Mucosa of descending colon (tissue), 3 donors: ENCODE results near the gene SCO2. TPM values are rescaled to one million over a fixed set of nuclear protein-coding genes. Genes with fewer than 3 reads are reported as not detected.

ENCODE experiments used
- ATAC-seq: fragments of 200-7000 bp; cut with Tn5 transposase; one replicate; pipeline ENCODE4 v1.9.1; 2020; ENCODE audit warnings: mild to moderate bottlenecking, moderate library complexity
- DNase-seq, 3 donors: peaks; one replicate each; pipeline ENCODE4 v3.0.0-alpha.2; 2020
- H3K36me3 ChIP-seq: fragments of 200-600 bp; one replicate; pipeline ENCODE4 v1.8.0; 2021; ENCODE audit warnings: low read depth, mild to moderate bottlenecking
- H3K4me1 ChIP-seq: fragments of 200-600 bp; one replicate; pipeline ENCODE4 v1.8.0; 2021; ENCODE audit warnings: low read depth, mild to moderate bottlenecking
- H3K4me3 ChIP-seq: fragments of 200-600 bp; one replicate; pipeline ENCODE4 v1.8.0; 2021; ENCODE audit warnings: mild to moderate bottlenecking
- H3K9me3 ChIP-seq: fragments of 200-600 bp; one replicate; pipeline ENCODE4 v1.8.0; 2021; ENCODE audit warnings: mild to moderate bottlenecking
- CTCF ChIP-seq: fragments of 200-600 bp; IDR thresholded peaks from one replicate; pipeline ENCODE4 v1.8.0; 2022; ENCODE audit warnings: antibody characterized with exemption, mild to moderate bottlenecking
- intact Hi-C, 2 donors: fragments of 100-400 bp; cut with DNase I in 1 of 2; cut with micrococcal nuclease in 1 of 2; formaldehyde crosslinking; loops; one replicate each; pipeline versions ENCODE4 v1.11.0 to v1.11.1; 2022; cut with DNase I, micrococcal nuclease
- total RNA-seq, 3 donors: library from RNA; stranded (reverse); fragmentation: NEBNext Ultra II Directional in 2 of 3; extraction: Animal tissue kit (Norgen Biotek cat#: 25700) in 2 of 3; gene quantifications; one replicate each; pipeline versions ENCODE4 v1.2.1 to v1.2.4, GENCODE V29; 2021 to 2023
- donor health status: DM: no; HTN: no; CAD: no; lungs with moderate emphysema.
- donor health status: DM: no; HTN: no; CAD: no.
- donor health status: DM: no; HTN: yes; CAD: no.

Gene SCO2
- total RNA-seq, 3 donors from 2014 or later, result 5.4 to 14.6 TPM; not detected in 1

GRCh38 chr22:50513175-50513574, 12.2 kb downstream of the SCO2 start:
- Histone ChIP-seq H3K9me3 (no peaks in the 10 kb centered on the region), H3K36me3 (no peaks in the 10 kb centered on the region), H3K4me3 (no peak overlapping the region), H3K4me1 (peaks cover 8% of the 10 kb centered on the region)
- DNase-seq (no peak), ATAC-seq (no peak)
- intact Hi-C loops, result no loop called here
- TF ChIP-seq CTCF, result no peak

GRCh38 chr22:50508897-50509296, 16.5 kb downstream of the SCO2 start:
- no peak for TF ChIP-seq CTCF
- DNase-seq (no peak), ATAC-seq (no peak)
- H3K4me1 ChIP-seq, result peaks cover 19% of the 10 kb centered on the region
- no peaks in the 10 kb centered on the region for H3K9me3 ChIP-seq
- no peak overlapping the region for H3K4me3 ChIP-seq
- H3K36me3 ChIP-seq, result peaks cover 6% of the 10 kb centered on the region
- intact Hi-C loops, result no loop called here

- intact Hi-C loops, result no loop called here
- DNase-seq (peak; percentile 98), ATAC-seq (peak; percentile 87)
- H3K4me3 ChIP-seq, result peak within 1 kb of the TSS; percentile 46
- TF ChIP-seq CTCF, result no peak
- H3K9me3 ChIP-seq, result no peaks in the 10 kb centered on the region
- peaks cover 19% of the 10 kb centered on the region for H3K4me1 ChIP-seq
- H3K36me3 ChIP-seq, result peaks cover 6% of the 10 kb centered on the region
These were observed 17.2 kb downstream of the SCO2 start, which contains the start of gene NCAPH2 for GRCh38 chr22:50507991-50508884. NCAPH2 (plus strand) TSS chr22:50508224; CDS start chr22:50508338, 114 bp downstream.

GRCh38 chr22:50507421-50507990, 17.9 kb downstream of the SCO2 start, which contains the start of gene LMF2:
LMF2 (minus strand) TSS chr22:50507702; CDS start chr22:50507675, 27 bp downstream.
- DNase-seq, result peak; percentile 90 to 97 (median 96)
- no peak for TF ChIP-seq CTCF
- Histone ChIP-seq H3K9me3 (no peaks in the 10 kb centered on the region), H3K4me3 (peak within 1 kb of the TSS; percentile 46), H3K4me1 (peaks cover 19% of the 10 kb centered on the region), H3K36me3 (peaks cover 6% of the 10 kb centered on the region)
- intact Hi-C loops, result no loop called here
- ATAC-seq, result peak; percentile 88

- peaks cover 19% of the 10 kb centered on the region for H3K4me1 ChIP-seq
- peaks cover 6% of the 10 kb centered on the region for H3K36me3 ChIP-seq
- ATAC-seq (peak; percentile 1), DNase-seq (peak in 2 of 3 donors; percentile 50 to 64)
- TF ChIP-seq CTCF, result no peak
- intact Hi-C loops, result no loop called here
- H3K4me3 ChIP-seq, result peak overlapping the region; percentile 21
- no peaks in the 10 kb centered on the region for H3K9me3 ChIP-seq
These were observed 18.6 kb downstream of the SCO2 start for GRCh38 chr22:50506611-50507420.
